T-cell (primary cell): ENCODE results near the gene HDAC9. TPM values are rescaled to one million over a fixed set of nuclear protein-coding genes. Genes with fewer than 3 reads are reported as not detected.

Experiments used
- ATAC-seq, 4 experiments: fragments of 200-7000 bp in 3 of 4; fragments of 150-1000 bp in 1 of 4; cut with Tn5 transposase; replicated peaks in 1 of 4; 1 replicate in 3 of 4; 2 replicates in 1 of 4; pipeline ENCODE4 v1.10.0; 2021; ENCODE audit warnings: moderate library complexity in 3 of 4, mild to moderate bottlenecking in 2 of 4, moderate number of reproducible peaks in 1 of 4
- CTCF ChIA-PET, 2 donors: fragments of 300-600 bp; sonication (Branson Sonifier 250); formaldehyde crosslinking; loops; one replicate each; lab custom pipeline; 2022; ENCODE audit warnings: antibody characterized with exemption in 2 of 2; lab: Charles Lee
- POLR2A ChIA-PET, 2 donors: fragments of 300-600 bp; sonication (Branson Sonifier 250); formaldehyde crosslinking; loops; one replicate each; lab custom pipeline; 2022; ENCODE audit warnings: antibody characterized with exemption in 2 of 2; lab: Charles Lee
- DNase-seq, 35 experiments: peaks; one replicate each; pipeline versions ENCODE4 v3.0.0 to v3.0.0-alpha.2; 2013 to 2023
- H3K27ac ChIP-seq: one replicate; pipeline ENCODE4 v1.5.1; 2013; ENCODE audit warnings: low read length
- H3K27me3 ChIP-seq, 2 experiments: replicated peaks in 1 of 2; 1 replicate in 1 of 2; 2 replicates in 1 of 2; pipeline versions ENCODE4 v1.6.1 to v1.7.0; 2013; ENCODE audit warnings: low read length in 1 of 2, mixed read lengths in 1 of 2; ENCODE audit not compliant: control insufficient read depth in 2 of 2, insufficient read depth in 2 of 2; ENCODE audit errors: extremely low read depth in 1 of 2
- H3K36me3 ChIP-seq, 2 donors: 1 replicate in 1 of 2; 2 replicates in 1 of 2; pipeline versions ENCODE4 v1.6.1 to v1.7.0; 2013; ENCODE audit warnings: low read length in 1 of 2; ENCODE audit not compliant: control insufficient read depth in 2 of 2, insufficient read depth in 1 of 2; ENCODE audit errors: extremely low read depth in 1 of 2
- H3K4me1 ChIP-seq, 2 experiments: 1 replicate in 1 of 2; 2 replicates in 1 of 2; pipeline versions ENCODE4 v1.6.1 to v1.7.0; 2013; ENCODE audit warnings: low read length in 2 of 2, mixed read lengths in 1 of 2; ENCODE audit not compliant: insufficient read depth in 2 of 2, control insufficient read depth in 1 of 2; ENCODE audit errors: extremely low read depth in 1 of 2
- H3K4me3 ChIP-seq, 2 donors: 1 replicate in 1 of 2; 2 replicates in 1 of 2; pipeline versions ENCODE4 v1.5.1 to v1.7.0; 2013; ENCODE audit warnings: mild to moderate bottlenecking in 2 of 2, low read length in 1 of 2, moderate library complexity in 1 of 2; ENCODE audit not compliant: control insufficient read depth in 1 of 2; ENCODE audit errors: extremely low read depth in 1 of 2
- H3K9me3 ChIP-seq: 2 replicates; pipeline ENCODE4 v1.7.0; 2013
- H3K27ac Mint-ChIP-seq, 2 donors: one replicate each; pipeline ENCODE4 v1.8.0; 2020 to 2021; ENCODE audit warnings: mild to moderate bottlenecking in 2 of 2, mixed read lengths in 2 of 2
- H3K27me3 Mint-ChIP-seq, 2 donors: one replicate each; pipeline ENCODE4 v1.8.0; 2021 to 2022; ENCODE audit warnings: mixed read lengths in 2 of 2
- H3K36me3 Mint-ChIP-seq: one replicate; pipeline ENCODE4 v1.8.0; 2021; ENCODE audit warnings: mixed read lengths
- H3K4me1 Mint-ChIP-seq, 3 donors: one replicate each; pipeline ENCODE4 v1.8.0; 2020 to 2022; ENCODE audit warnings: mixed read lengths in 3 of 3, mild to moderate bottlenecking in 1 of 3
- H3K4me3 Mint-ChIP-seq, 3 donors: one replicate each; pipeline ENCODE4 v1.8.0; 2020 to 2022; ENCODE audit warnings: mild to moderate bottlenecking in 3 of 3, mixed read lengths in 3 of 3, moderate library complexity in 3 of 3
- H3K9me3 Mint-ChIP-seq, 3 donors: one replicate each; pipeline ENCODE4 v1.8.0; 2020 to 2022; ENCODE audit warnings: mixed read lengths in 3 of 3
- WGBS: methylation state at CpG from one replicate; pipeline ENCODE4 v1.1.5; 2013; ENCODE audit warnings: missing lambda C conversion rate; ENCODE audit not compliant: insufficient coverage; 5-methylcytosine and 5-hydroxymethylcytosine counted together
- total RNA-seq, 35 experiments: library from RNA in 6 of 35; stranded (reverse) in 6 of 35; fragments of 120-200 nt in 1 of 35; gene quantifications; one replicate each; pipeline versions ENCODE4 v1.2.1 to v1.2.4 and lab custom pipeline; 2013 to 2026

The HDAC9 gene
- total RNA-seq, 5 donors from 2014 or later (not counting 1 experiment from before 2014, with no cell fraction given) = 2.8 to 6.7 (median 4.7) TPM

DNA sequence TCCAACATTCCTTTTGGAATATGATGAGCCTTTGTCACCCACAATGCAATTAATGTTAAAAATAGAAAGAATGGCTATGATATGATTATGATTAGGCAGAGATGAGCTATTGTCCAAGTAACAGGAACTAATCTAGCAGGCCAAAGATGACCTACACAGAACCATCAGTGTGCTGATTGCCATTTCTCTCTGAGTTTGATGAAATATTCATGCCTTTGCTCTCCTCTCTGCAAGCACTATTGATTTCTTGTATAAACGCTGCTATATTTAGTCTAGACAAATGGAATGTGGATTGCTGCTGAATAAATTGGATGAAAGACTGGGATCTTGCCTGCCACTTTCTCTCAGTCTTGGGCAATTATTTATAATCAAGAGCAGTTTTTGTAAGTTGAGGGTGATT, 85.4 kb downstream of the HDAC9 start:
- ATAC-seq = no peak
- no peaks in the 10 kb centered on the region for H3K4me1 ChIP-seq
- Mint-ChIP-seq H3K4me1 (peaks cover 0 to 4% (median 0%) of the 10 kb centered on the region in 3 donors), H3K27me3 (no peaks in the 10 kb centered on the region), H3K36me3 (no peaks in the 10 kb centered on the region), H3K9me3 (no peaks in the 10 kb centered on the region), H3K4me3 (no peak overlapping the region), H3K27ac (no peak overlapping the region)
- CTCF ChIA-PET = interaction anchor here in 1 of 2 donors (0.6 kb wide), 2 partner anchors 28 to 136 kb away, joined by 3 to 5 read pairs; no protein-coding TSS in a partner anchor
- H3K4me3 ChIP-seq = no peak overlapping the region
- H3K9me3 ChIP-seq = no peaks in the 10 kb centered on the region
- no peak overlapping the region for H3K27ac ChIP-seq
- no CpG with 5 or more reads among the region's 1 CpG for WGBS
- POLR2A ChIA-PET = no interaction called here
- no peak for DNase-seq
- no peaks in the 10 kb centered on the region for H3K36me3 ChIP-seq
- no peaks in the 10 kb centered on the region for H3K27me3 ChIP-seq

DNA sequence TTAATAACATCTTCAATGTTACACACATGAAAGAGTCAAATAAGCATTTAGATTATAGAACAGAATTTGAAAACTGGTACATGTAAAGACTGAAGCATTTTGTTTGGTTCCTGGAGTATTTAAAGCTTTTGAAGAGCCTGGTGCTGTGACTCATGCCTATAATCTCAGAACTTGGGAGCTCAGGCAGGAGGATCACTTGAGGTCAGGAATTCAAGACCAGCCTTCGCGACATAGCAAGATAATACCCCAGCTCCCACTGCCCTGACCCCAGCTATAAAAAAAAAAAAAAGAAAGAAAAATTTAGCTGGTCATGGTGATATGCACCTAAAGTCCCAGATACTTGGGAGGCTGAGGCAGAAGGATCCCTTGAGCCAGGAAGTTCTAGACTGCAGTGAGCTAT, 87.8 kb downstream of the HDAC9 start:
- H3K4me3 ChIP-seq = no peak overlapping the region
- no CpG with 5 or more reads among the region's 2 CpGs for WGBS
- Mint-ChIP-seq H3K9me3 (no peaks in the 10 kb centered on the region), H3K36me3 (no peaks in the 10 kb centered on the region), H3K4me1 (no peaks in the 10 kb centered on the region), H3K27me3 (no peaks in the 10 kb centered on the region), H3K27ac (no peak overlapping the region), H3K4me3 (no peak overlapping the region)
- DNase-seq = no peak
- no peaks in the 10 kb centered on the region for H3K4me1 ChIP-seq
- no peaks in the 10 kb centered on the region for H3K27me3 ChIP-seq
- H3K9me3 ChIP-seq = no peaks in the 10 kb centered on the region
- no peak for ATAC-seq
- H3K27ac ChIP-seq = no peak overlapping the region
- CTCF ChIA-PET = no interaction called here
- POLR2A ChIA-PET = no interaction called here
- no peaks in the 10 kb centered on the region for H3K36me3 ChIP-seq

DNA sequence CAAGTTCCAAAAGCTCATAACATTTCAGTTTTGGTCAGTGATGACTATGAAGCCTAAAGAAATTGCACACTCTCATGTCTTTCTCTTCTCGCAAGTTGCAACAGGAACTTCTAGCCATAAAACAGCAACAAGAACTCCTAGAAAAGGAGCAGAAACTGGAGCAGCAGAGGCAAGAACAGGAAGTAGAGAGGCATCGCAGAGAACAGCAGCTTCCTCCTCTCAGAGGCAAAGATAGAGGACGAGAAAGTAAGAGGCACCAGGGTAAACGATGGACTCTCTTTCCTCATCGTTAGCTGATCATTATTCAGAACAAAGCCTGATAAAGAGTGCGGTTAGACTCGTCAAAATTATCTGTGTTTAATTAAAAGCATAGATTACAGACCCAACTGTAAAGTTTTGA, 94.7 kb downstream of the HDAC9 start:
- no peak overlapping the region for H3K4me3 ChIP-seq
- ChIA-PET POLR2A (no interaction called here), CTCF (no interaction called here)
- H3K4me3 Mint-ChIP-seq = no peak overlapping the region
- H3K9me3 ChIP-seq = no peaks in the 10 kb centered on the region
- DNase-seq = no peak
- no peak overlapping the region for H3K27ac ChIP-seq
- no peaks in the 10 kb centered on the region for H3K36me3 Mint-ChIP-seq
- ATAC-seq = no peak
- H3K36me3 ChIP-seq = no peaks in the 10 kb centered on the region
- H3K9me3 Mint-ChIP-seq = no peaks in the 10 kb centered on the region
- no peaks in the 10 kb centered on the region for H3K27me3 ChIP-seq
- WGBS = no CpG with 5 or more reads among the region's 7 CpGs
- H3K27me3 Mint-ChIP-seq = no peaks in the 10 kb centered on the region
- H3K4me1 ChIP-seq = no peaks in the 10 kb centered on the region
- no peak overlapping the region for H3K27ac Mint-ChIP-seq
- H3K4me1 Mint-ChIP-seq = no peaks in the 10 kb centered on the region

DNA sequence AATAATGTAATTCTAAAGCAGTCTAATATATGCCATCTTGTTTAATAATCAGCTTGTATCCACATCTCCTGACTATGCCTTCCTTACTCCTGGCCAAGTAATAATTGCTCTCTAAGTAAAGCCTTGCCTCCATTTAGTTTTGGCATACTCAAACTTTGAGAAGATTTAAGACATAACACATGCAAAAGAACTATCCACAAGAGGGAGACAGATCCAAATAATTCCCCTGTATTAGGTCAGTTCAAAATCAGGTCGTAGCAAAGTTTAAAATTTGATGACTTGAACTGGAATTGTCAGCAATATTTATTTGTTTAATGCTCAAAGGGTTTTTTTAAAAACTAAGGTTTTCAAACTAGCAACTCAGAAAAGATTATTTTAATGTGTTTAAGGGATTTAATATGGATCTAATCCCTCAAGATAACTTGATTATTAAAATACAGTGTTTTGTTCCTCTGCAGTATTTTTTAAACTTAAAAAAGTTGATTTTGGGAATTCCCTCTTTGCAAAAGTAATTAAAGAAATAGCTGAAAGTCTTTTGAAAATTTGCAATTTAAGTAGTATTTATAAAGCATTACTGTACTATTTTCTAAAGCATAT, 95.3 kb downstream of the HDAC9 start:
- WGBS = no CpG with 5 or more reads among the region's 1 CpG
- POLR2A ChIA-PET = no interaction called here
- H3K27me3 Mint-ChIP-seq = no peaks in the 10 kb centered on the region
- H3K27ac ChIP-seq = no peak overlapping the region
- DNase-seq = peak in 1 of 35 experiments; percentile 7
- no peaks in the 10 kb centered on the region for H3K4me1 ChIP-seq
- H3K9me3 ChIP-seq = no peaks in the 10 kb centered on the region
- H3K4me1 Mint-ChIP-seq = no peaks in the 10 kb centered on the region
- no peaks in the 10 kb centered on the region for H3K9me3 Mint-ChIP-seq
- no peak for ATAC-seq
- H3K4me3 ChIP-seq = no peak overlapping the region
- no peaks in the 10 kb centered on the region for H3K36me3 ChIP-seq
- H3K36me3 Mint-ChIP-seq = no peaks in the 10 kb centered on the region
- H3K27ac Mint-ChIP-seq = no peak overlapping the region
- no peaks in the 10 kb centered on the region for H3K27me3 ChIP-seq
- CTCF ChIA-PET = no interaction called here
- no peak overlapping the region for H3K4me3 Mint-ChIP-seq

DNA sequence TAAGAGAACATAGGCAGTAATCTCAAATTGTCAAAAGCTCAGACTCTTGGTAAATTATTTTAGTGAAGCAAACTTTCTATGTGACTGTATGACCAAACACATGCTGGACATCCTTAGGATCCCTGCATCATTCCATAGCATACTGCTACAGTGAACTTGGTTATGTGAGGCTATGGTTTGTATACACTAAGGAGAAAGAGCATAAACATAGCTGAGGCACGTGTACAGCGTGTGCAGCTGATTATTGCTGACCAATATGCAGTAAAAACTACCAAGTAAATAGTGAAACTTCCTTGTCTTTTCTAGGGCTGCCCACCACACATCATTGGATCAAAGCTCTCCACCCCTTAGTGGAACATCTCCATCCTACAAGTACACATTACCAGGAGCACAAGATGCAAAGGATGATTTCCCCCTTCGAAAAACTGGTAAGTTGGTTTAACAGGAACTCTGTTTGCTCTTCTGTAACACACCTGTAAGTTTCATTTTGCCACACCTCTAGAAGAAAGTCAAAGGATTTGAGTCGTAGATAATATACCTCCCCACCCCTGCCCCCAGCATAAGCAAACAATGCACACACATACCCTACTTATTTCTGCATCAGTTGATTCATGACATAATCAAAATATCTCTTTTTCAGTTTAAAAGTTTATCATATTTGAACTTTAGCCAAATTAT, 98.2 kb downstream of the HDAC9 start:
- no peaks in the 10 kb centered on the region for H3K27me3 ChIP-seq
- H3K4me3 ChIP-seq = no peak overlapping the region
- H3K27ac ChIP-seq = no peak overlapping the region
- no peak for ATAC-seq
- Mint-ChIP-seq H3K4me3 (no peak overlapping the region), H3K27me3 (no peaks in the 10 kb centered on the region), H3K36me3 (no peaks in the 10 kb centered on the region), H3K4me1 (no peaks in the 10 kb centered on the region), H3K27ac (no peak overlapping the region), H3K9me3 (no peaks in the 10 kb centered on the region)
- H3K9me3 ChIP-seq = no peaks in the 10 kb centered on the region
- no peaks in the 10 kb centered on the region for H3K4me1 ChIP-seq
- 75% methylated on average over 2 of the region's 4 CpGs for WGBS
- POLR2A ChIA-PET = no interaction called here
- H3K36me3 ChIP-seq = no peaks in the 10 kb centered on the region
- no peak for DNase-seq
- CTCF ChIA-PET = no interaction called here

DNA sequence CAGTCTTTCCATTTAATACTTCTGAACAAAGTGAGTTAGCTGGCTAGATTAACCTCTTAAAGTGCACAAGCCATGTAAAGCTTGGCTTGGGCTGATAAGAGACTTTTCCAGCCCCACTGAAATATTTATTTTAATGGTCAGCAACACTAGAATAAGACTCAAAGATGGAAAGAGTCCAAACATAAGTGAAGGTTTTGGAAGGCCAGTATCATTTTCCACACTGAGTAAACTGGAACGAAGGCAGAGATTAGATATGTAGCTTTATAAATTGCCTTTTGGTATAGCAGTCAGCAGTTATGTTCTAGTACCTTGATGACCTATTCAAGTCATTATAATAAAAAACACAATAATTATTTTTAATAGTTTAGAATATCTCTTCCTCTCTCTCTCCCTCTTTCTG, 102.2 kb downstream of the HDAC9 start:
- H3K27me3 Mint-ChIP-seq = no peaks in the 10 kb centered on the region
- Histone ChIP-seq H3K4me3 (no peak overlapping the region), H3K36me3 (no peaks in the 10 kb centered on the region), H3K27me3 (no peaks in the 10 kb centered on the region), H3K4me1 (no peaks in the 10 kb centered on the region), H3K9me3 (no peaks in the 10 kb centered on the region), H3K27ac (no peak overlapping the region)
- H3K4me1 Mint-ChIP-seq = no peaks in the 10 kb centered on the region
- H3K36me3 Mint-ChIP-seq = peaks cover 7% of the 10 kb centered on the region
- CTCF ChIA-PET = no interaction called here
- ATAC-seq (no peak), DNase-seq (no peak)
- peaks cover 10 to 18% (median 16%) of the 10 kb centered on the region in 3 donors for H3K9me3 Mint-ChIP-seq
- H3K27ac Mint-ChIP-seq = no peak overlapping the region
- WGBS = no CpG with 5 or more reads among the region's 1 CpG
- no peak overlapping the region for H3K4me3 Mint-ChIP-seq
- POLR2A ChIA-PET = no interaction called here
